ENCODE results near the gene TMEM229A.
"Not testable (repeated sequence)": the region's sequence is repeated elsewhere in the genome, so short reads cannot be mapped to it uniquely, and the experiment has no call there.

Gene TMEM229A

DNA sequence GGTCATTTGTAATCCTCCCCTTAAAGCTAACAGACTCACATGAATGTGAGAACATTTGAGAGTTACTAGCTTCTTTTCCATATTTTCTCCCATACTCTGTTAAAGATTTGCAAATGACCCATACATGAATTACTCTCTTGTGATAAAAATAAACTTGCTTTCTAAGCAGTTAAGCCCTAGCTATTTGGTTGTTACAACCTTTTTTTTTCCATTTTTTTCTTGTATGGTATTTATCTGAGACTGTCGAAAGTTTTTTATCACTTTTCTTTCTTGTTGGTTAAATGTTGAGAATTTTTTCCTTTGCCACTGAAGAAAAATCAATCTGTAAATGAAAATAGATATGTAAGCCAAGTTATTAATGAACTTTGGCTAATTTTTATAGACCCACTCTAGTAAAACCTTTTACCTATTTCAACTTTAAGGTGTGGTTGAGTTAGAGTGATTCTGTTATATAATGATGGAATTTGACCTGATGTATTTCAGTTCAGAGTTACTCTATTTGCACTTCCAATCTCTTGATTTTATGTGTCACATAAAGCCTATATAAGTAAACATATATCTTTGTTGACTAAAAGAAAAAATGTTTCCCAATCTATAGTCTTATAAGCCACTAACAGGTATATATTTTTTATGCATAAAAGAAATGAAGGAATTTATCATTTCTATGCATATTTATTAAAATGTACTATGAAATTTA lies 19.0 kb upstream of the TMEM229A start:
- H3K4me3 ChIP-seq = no peak overlapping the region
- H3K27ac ChIP-seq = no peak overlapping the region
- no peak for DNase-seq (ENCODE audit: low spot score)
- TF ChIP-seq, protein P1, sequence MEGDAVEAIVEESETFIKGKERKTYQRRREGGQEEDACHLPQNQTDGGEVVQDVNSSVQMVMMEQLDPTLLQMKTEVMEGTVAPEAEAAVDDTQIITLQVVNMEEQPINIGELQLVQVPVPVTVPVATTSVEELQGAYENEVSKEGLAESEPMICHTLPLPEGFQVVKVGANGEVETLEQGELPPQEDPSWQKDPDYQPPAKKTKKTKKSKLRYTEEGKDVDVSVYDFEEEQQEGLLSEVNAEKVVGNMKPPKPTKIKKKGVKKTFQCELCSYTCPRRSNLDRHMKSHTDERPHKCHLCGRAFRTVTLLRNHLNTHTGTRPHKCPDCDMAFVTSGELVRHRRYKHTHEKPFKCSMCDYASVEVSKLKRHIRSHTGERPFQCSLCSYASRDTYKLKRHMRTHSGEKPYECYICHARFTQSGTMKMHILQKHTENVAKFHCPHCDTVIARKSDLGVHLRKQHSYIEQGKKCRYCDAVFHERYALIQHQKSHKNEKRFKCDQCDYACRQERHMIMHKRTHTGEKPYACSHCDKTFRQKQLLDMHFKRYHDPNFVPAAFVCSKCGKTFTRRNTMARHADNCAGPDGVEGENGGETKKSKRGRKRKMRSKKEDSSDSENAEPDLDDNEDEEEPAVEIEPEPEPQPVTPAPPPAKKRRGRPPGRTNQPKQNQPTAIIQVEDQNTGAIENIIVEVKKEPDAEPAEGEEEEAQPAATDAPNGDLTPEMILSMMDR (IDR thresholded peaks at IDR 0.05) = no peak

GRCh38 chr7:124042826-124043225 lies 10.0 kb upstream of the TMEM229A start:
- DNase-seq (ENCODE audit: low spot score) = no peak
- TF ChIP-seq, protein P1 (IDR thresholded peaks at IDR 0.05) = no peak
- Histone ChIP-seq H3K4me3 (no peak overlapping the region), H3K27ac (no peak overlapping the region)

GRCh38 chr7:124041439-124041838 lies 8.6 kb upstream of the TMEM229A start:
- no peak overlapping the region for H3K4me3 ChIP-seq
- TF ChIP-seq, protein P1 (IDR thresholded peaks at IDR 0.05) = no peak
- no peak for DNase-seq (ENCODE audit: low spot score)

DNA sequence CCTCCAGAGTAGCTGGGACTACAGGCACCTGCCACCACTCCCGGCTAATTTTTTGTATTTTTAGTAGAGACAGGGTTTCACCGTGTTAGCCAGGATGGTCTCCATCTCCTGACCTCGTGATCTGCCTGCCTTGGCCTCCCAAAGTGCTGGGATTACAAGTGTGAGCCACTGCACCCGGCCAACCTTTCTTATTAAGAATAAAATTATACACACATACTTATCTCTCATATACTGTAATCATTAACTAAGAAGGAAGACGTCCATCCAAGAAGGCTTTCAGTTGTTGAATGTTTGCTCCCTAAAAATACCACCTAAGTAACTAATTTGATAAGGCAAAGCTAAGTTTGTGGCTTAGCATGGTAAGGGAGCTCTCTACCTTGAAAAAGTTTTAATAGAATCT lies 5.0 kb upstream of the TMEM229A start:
- not testable (repeated sequence) for H3K4me3 ChIP-seq; DNase-seq (ENCODE audit: low spot score); H3K27ac ChIP-seq

More at GRCh38 chr7:124041439-124041838, 8.6 kb upstream of the TMEM229A start:
- no peak overlapping the region for H3K27ac ChIP-seq

GRCh38 chr7:124035706-124036105 lies 2.8 kb upstream of the TMEM229A start:
- TF ChIP-seq, protein P1 (IDR thresholded peaks at IDR 0.05) = no peak
- Histone ChIP-seq H3K27ac (no peak overlapping the region), H3K4me3 (no peak overlapping the region)
- no peak for DNase-seq (ENCODE audit: low spot score)

DNA sequence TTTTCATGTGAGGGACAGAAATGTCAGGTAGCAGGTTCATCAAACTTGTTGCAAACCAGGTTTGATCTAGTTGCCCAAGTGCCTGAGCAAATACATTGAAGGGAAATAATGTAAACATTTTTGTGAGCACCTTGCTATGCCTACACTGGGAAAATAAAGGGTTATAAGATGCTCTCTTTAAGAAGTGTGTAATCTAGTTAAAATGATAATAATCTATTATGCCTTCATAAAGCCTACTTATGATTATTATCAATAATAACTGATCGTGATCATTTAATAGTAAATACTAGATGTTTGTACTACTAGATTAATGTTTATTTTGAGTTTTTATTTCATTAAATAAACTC lies 1.9 kb upstream of the TMEM229A start:
- TF ChIP-seq, protein P1 (IDR thresholded peaks at IDR 0.05) = no peak
- H3K27ac ChIP-seq = no peak overlapping the region

DNA sequence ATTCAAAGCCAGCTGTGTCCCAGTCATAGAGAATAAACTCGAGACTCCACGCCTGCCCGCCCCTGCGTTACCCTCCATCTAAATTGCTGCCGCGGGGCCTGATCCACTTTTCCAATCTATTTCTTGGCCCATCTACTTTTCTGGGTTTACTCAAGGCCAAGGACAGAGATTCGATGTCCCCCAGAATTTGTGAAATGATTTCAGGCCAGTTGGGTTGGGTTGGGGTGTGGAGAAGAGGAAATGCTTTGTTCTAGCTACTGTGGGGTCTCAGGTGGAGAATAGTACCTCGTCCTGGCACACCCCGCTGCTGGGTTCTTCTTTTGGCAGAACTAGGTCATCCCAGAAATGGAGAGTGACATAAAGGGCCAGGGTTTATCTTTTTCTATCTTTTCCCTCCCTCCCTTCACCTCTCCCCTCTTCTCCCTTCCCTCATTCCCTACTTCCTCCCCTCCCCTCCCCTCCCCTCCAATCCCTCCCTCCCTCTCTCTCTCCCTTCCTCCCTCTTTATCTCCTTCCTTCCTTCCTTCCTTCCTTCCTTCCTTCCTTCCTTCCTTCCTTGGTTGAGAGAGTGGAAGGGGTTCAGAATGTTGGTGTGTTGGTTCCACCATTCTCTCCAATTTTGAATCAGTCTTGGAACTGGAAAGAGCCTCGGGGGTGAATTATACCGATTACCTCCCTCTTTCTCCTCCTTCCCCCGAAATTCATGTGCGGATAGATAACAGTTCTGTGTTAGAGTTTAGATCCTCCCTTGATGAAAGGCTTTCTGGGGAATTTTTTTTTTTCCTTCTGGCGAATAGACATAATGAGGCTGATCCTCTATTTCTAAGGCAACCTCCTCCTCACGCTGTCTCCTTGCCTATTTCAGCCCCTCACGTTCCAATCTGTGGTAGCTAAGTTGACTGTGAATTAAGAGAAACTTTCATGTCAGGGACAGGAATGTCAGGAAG lies 1.2 kb upstream of the TMEM229A start:
- TF ChIP-seq, protein P1 (IDR thresholded peaks at IDR 0.05) = no peak
- peak overlapping the region; percentile 68 for H3K4me3 ChIP-seq
- DNase-seq (ENCODE audit: low spot score) = no peak
- no peak overlapping the region for H3K27ac ChIP-seq

More for the DNA sequence above, 1.9 kb upstream of the TMEM229A start:
- H3K4me3 ChIP-seq = no peak overlapping the region
- no peak for DNase-seq (ENCODE audit: low spot score)

All from coronary artery (tissue), 2 donors.